Bronchial epithelial cell (primary cell): ENCODE data around the gene LACTB. TPM values are rescaled to one million over a fixed set of nuclear protein-coding genes. Genes with fewer than 3 reads are reported as not detected.

Source experiments
- DNase-seq: peaks from one replicate; pipeline ENCODE4 v3.0.0-alpha.2; 2010; ENCODE audit warnings: low read depth
- FAIRE-seq: peaks from 2 replicates; lab custom pipeline; 2011; peaks lifted over from hg19 to GRCh38; lab: Jason Lieb, UNC
- H3K27me3 ChIP-seq: 2 replicates; pipeline ENCODE4 v1.5.1; 2011; ENCODE audit warnings: low read length; ENCODE audit not compliant: control insufficient read depth, insufficient read depth
- H3K36me3 ChIP-seq: 2 replicates; pipeline ENCODE4 v1.5.1; 2011; ENCODE audit warnings: low read length; ENCODE audit not compliant: control insufficient read depth, insufficient read depth
- H3K4me3 ChIP-seq: 2 replicates; pipeline ENCODE4 v1.5.1; 2011; ENCODE audit warnings: mild to moderate bottlenecking, low read depth, low read length, control low read depth
- total RNA-seq: library from RNA; depleted of rRNA; stranded (reverse); fragments of >200 nt; gene quantifications from 2 replicates; pipeline ENCODE4 v1.2.1, GENCODE V29; 2014
- TF ChIP-seq, protein P1 (sequence below): IDR thresholded peaks from 2 replicates; pipeline ENCODE4 v1.5.1; 2011; ENCODE audit warnings: mild to moderate bottlenecking, moderate library complexity, low read length, control low read depth, inconsistent platforms; ENCODE audit not compliant: insufficient read depth, severe bottlenecking

Gene LACTB
- total RNA-seq, 1 donor from 2014 or later = 14.5 TPM

DNA sequence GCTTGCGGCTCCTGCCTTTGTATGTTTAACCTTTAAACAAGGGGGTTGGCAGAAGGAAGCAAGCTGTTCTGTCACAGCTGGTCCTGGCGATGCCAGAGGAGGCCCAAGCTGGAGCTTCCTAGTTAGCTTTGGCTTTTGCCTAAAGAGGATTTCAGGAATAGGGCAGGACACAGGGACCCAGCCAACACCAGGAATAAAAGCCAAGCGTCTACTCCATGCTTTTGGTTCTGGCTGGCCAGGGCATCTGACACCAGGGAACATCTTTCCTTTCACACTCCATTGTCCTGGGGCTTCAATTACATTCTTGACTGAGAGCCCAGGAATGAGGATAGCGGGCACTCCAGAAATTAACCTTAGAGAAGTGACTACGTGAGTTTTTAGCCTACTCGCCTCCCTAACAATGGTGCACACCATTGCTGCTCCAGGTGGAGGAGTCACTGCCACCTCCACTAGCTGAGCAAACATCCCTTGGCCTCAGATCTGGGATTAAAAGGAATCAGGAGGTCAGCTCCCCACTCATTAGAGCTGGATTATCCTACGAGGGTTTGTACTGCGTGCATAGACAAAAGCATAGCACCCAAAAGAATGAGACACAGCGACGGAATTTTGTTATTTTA, 40.9 kb upstream of the LACTB start:
- FAIRE-seq (no peak), DNase-seq (no peak)
- no peaks in the 10 kb centered on the region for H3K36me3 ChIP-seq
- no peaks in the 10 kb centered on the region for H3K27me3 ChIP-seq
- H3K4me3 ChIP-seq = no peak overlapping the region
- TF ChIP-seq, protein P1, sequence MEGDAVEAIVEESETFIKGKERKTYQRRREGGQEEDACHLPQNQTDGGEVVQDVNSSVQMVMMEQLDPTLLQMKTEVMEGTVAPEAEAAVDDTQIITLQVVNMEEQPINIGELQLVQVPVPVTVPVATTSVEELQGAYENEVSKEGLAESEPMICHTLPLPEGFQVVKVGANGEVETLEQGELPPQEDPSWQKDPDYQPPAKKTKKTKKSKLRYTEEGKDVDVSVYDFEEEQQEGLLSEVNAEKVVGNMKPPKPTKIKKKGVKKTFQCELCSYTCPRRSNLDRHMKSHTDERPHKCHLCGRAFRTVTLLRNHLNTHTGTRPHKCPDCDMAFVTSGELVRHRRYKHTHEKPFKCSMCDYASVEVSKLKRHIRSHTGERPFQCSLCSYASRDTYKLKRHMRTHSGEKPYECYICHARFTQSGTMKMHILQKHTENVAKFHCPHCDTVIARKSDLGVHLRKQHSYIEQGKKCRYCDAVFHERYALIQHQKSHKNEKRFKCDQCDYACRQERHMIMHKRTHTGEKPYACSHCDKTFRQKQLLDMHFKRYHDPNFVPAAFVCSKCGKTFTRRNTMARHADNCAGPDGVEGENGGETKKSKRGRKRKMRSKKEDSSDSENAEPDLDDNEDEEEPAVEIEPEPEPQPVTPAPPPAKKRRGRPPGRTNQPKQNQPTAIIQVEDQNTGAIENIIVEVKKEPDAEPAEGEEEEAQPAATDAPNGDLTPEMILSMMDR = no peak

DNA sequence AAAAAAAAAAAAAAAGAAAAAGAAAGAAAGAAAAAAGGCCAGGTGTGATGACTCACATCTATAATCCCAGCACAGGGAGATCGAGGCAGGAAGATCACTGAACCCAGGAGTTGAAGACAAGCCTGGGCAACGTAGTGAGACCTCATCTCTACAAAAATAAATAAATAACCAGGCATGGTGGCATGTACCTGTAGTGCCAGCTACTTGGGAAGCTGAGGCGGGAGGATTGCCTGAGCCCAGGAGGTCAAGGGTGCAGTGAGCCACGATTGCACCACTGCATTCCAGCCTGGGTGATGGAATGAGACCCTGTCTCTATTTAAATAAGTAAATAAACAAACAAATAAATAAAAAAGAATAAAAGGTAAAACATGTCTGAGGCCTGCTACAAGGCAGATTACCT, 39.3 kb upstream of the LACTB start:
- Histone ChIP-seq H3K27me3 (no peaks in the 10 kb centered on the region), H3K4me3 (no peak overlapping the region), H3K36me3 (no peaks in the 10 kb centered on the region)
- DNase-seq (peak; percentile 78), FAIRE-seq (no peak)
- TF ChIP-seq, protein P1 = no peak

DNA sequence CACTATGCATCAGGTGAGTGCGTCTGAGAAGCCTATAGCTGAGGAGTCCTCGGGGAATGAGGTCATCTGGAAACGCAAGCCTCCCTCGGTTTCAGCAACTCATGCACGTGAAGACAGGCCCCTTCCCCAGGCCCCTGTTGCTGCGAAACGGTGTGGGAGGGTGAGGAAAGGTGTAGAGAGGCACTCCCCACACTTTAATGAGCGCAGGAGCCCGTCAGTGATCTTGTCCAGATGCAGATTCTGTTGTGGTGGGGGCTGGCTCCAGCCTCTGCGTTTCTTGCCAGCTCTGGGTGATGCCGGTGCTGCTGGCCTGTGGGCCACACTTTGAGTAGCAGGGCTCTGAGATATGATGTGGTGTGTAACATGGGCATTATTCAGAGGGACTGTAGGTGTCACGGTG, 38.6 kb upstream of the LACTB start:
- TF ChIP-seq, protein P1 = no peak

DNA sequence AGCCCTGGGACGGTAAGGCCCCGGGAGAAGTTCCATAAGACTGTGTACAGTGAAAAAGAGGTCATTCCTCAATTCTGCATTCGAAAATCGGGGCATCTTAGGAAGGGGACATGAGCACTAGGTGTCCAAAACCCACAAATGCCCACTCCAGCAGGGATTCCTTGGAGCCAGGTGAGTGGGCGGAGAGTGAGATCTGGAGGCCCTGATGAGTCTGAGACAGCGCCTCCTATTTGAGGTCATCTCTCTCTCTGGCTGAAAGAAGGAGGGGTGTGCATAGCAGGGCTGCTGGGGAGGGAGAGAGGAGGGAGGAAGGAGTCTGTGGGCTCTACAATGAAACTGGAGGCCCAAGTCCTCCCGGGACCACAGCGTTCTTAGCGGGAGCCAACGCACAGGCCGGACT, 38.1 kb upstream of the LACTB start:
- TF ChIP-seq, protein P1 = no peak
- no peak for FAIRE-seq
- DNase-seq = no peak
- H3K4me3 ChIP-seq = no peak overlapping the region
- H3K27me3 ChIP-seq = no peaks in the 10 kb centered on the region
- H3K36me3 ChIP-seq = no peaks in the 10 kb centered on the region

More for the DNA sequence above, 38.6 kb upstream of the LACTB start:
- DNase-seq = no peak
- no peaks in the 10 kb centered on the region for H3K27me3 ChIP-seq
- no peak overlapping the region for H3K4me3 ChIP-seq
- no peak for FAIRE-seq
- no peaks in the 10 kb centered on the region for H3K36me3 ChIP-seq

DNA sequence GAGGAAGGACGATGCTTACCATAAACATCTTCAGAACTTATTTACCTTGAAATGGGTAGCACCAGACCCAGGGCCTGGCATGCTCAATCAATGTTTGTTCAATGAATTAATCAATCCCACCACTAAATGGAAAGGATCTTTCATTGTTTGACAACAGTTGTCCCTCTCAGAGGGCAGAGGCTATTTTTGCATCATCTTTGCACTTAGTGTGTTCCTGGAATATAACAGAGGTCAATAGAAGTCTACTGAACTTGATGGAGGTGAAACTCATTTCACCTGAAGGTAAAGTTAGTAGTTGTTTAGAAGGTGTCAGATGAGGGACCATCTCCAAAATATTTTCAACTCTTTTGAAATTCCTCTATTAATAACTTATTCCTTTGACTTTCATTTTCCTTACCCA, 36.9 kb upstream of the LACTB start:
- H3K27me3 ChIP-seq = no peaks in the 10 kb centered on the region
- TF ChIP-seq, protein P1 = no peak
- DNase-seq (no peak), FAIRE-seq (no peak)
- H3K36me3 ChIP-seq = no peaks in the 10 kb centered on the region
- no peak overlapping the region for H3K4me3 ChIP-seq

DNA sequence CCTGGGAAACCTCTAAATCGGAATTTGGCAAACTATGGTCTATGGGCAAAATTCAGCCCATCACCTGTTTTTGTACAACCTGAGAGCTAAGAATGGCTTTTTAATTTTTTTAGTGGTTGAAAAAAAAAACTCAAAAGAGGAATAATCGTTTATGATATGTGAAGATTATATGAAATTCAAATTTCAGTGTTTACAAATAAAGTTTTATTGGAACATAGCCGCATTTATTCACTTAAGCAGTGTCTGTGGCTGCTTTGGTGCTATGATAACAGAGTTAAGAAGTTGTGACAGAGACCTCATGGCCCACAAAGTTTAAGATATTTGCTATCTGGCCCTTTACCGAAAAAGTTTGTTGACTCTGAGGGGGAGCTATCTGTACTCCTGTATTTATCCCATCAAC, 36.4 kb upstream of the LACTB start:
- H3K27me3 ChIP-seq = no peaks in the 10 kb centered on the region
- DNase-seq (no peak), FAIRE-seq (no peak)
- no peaks in the 10 kb centered on the region for H3K36me3 ChIP-seq
- no peak overlapping the region for H3K4me3 ChIP-seq
- TF ChIP-seq, protein P1 = no peak
